HEK293T (cell line): ENCODE results near the gene TCFL5.
"Not testable (repeated sequence)": the region's sequence is repeated elsewhere in the genome, so short reads cannot be mapped to it uniquely, and the experiment has no call there.

Source experiments
- CTCF ChIA-PET: fragments of 350-600 bp; formaldehyde crosslinking; extraction: SDS; loops from one replicate; lab custom pipeline; 2021; ENCODE audit warnings: antibody characterized with exemption, inconsistent platforms; lab: Yijun Ruan, JAX
- POLR2A ChIA-PET: fragments of 350-600 bp; formaldehyde crosslinking; extraction: SDS; loops from one replicate; lab custom pipeline; 2020; ENCODE audit warnings: antibody characterized with exemption, inconsistent platforms; lab: Yijun Ruan, JAX
- DNase-seq: peaks from one replicate; pipeline ENCODE4 v3.0.0; 2012; ENCODE audit warnings: mixed read lengths; ENCODE audit errors: extremely low spot score
- ARNT ChIP-seq: fragments of 450-650 bp; IDR thresholded peaks from 2 replicates; pipeline ENCODE4 v1.6.1; 2017; ENCODE audit warnings: mild to moderate bottlenecking
- BHLHE40 ChIP-seq: fragments of 450-650 bp; IDR thresholded peaks from 2 replicates; pipeline ENCODE4 v1.6.1; 2016; ENCODE audit warnings: mild to moderate bottlenecking, moderate library complexity, borderline replicate concordance
- CTBP1 ChIP-seq: fragments of 450-650 bp; IDR thresholded peaks from 2 replicates; pipeline ENCODE4 v1.6.1; 2016; ENCODE audit warnings: borderline replicate concordance
- ELF4 ChIP-seq: fragments of 450-650 bp; IDR thresholded peaks from 2 replicates; pipeline ENCODE4 v1.6.1; 2017; ENCODE audit warnings: antibody characterized with exemption
- FOXA1 ChIP-seq: fragments of 450-650 bp; IDR thresholded peaks from 2 replicates; pipeline ENCODE4 v1.6.1; 2016; ENCODE audit warnings: mild to moderate bottlenecking
- FOXK2 ChIP-seq: fragments of 450-650 bp; IDR thresholded peaks from 2 replicates; pipeline ENCODE4 v1.6.1; 2016; ENCODE audit warnings: mild to moderate bottlenecking
- FOXM1 ChIP-seq: fragments of 450-650 bp; IDR thresholded peaks from 2 replicates; pipeline ENCODE4 v1.6.1; 2017; ENCODE audit warnings: mild to moderate bottlenecking, borderline replicate concordance
- HDGF ChIP-seq: fragments of 450-650 bp; IDR thresholded peaks from 2 replicates; pipeline ENCODE4 v1.6.1; 2017; ENCODE audit warnings: antibody characterized with exemption, borderline replicate concordance
- L3MBTL2 ChIP-seq: fragments of 450-650 bp; conservative IDR thresholded peaks from 2 replicates; pipeline ENCODE4 v1.6.1; 2016; ENCODE audit warnings: mild to moderate bottlenecking
- LEF1 ChIP-seq: fragments of 450-650 bp; IDR thresholded peaks from 2 replicates; pipeline ENCODE4 v1.6.1; 2017; ENCODE audit warnings: mild to moderate bottlenecking, borderline replicate concordance
- NFRKB ChIP-seq: fragments of 450-650 bp; IDR thresholded peaks from 2 replicates; pipeline ENCODE4 v1.6.1; 2016; ENCODE audit warnings: mild to moderate bottlenecking, moderate library complexity
- PKNOX1 ChIP-seq: fragments of 450-650 bp; IDR thresholded peaks from 2 replicates; pipeline ENCODE4 v1.6.1; 2016
- SP1 ChIP-seq: fragments of 450-650 bp; IDR thresholded peaks from 2 replicates; pipeline ENCODE4 v1.6.1; 2017
- SUZ12 ChIP-seq: fragments of 450-650 bp; IDR thresholded peaks from 2 replicates; pipeline ENCODE4 v1.6.1; 2016; ENCODE audit warnings: mild to moderate bottlenecking
- TARDBP ChIP-seq: fragments of 450-650 bp; IDR thresholded peaks from 2 replicates; pipeline ENCODE4 v1.6.1; 2016
- ZNF384 ChIP-seq: fragments of 450-650 bp; IDR thresholded peaks from 2 replicates; pipeline ENCODE4 v1.6.1; 2016

The TCFL5 gene

GRCh38 chr20:62856931-62857619, 4.5 kb downstream of the TCFL5 start:
- no peak for DNase-seq
- TF ChIP-seq NFRKB, result no peak
- no peak for TF ChIP-seq HDGF
- no peak for TF ChIP-seq LEF1
- no peak for TF ChIP-seq FOXA1
- TF ChIP-seq PKNOX1, result no peak
- TF ChIP-seq FOXK2, result no peak
- TF ChIP-seq FOXM1, result no peak
- no peak for TF ChIP-seq ARNT
- TF ChIP-seq BHLHE40, result no peak
- no peak for TF ChIP-seq CTBP1
- no peak for TF ChIP-seq L3MBTL2
- ChIA-PET POLR2A (no interaction called here), CTCF (no interaction called here)

- ChIA-PET CTCF (no interaction called here), POLR2A (no interaction called here)
- DNase-seq, result no peak
- TF ChIP-seq FOXM1 (no peak), PKNOX1 (no peak), CTBP1 (no peak), LEF1 (no peak), FOXA1 (no peak), HDGF (no peak)
These were observed 6.5 kb downstream of the TCFL5 start for GRCh38 chr20:62855120-62855519.

- no peak for TF ChIP-seq NFRKB
- no peak for TF ChIP-seq ELF4
- TF ChIP-seq BHLHE40, result no peak
- TF ChIP-seq CTBP1, result no peak
- TF ChIP-seq TARDBP, result no peak
- TF ChIP-seq SP1, result no peak
- no peak for TF ChIP-seq FOXM1
- CTCF ChIA-PET, result no interaction called here
- DNase-seq, result no peak
- POLR2A ChIA-PET, result no interaction called here
These were observed 7.5 kb downstream of the TCFL5 start for GRCh38 chr20:62854121-62854520.

- POLR2A ChIA-PET, DNase-seq, CTCF ChIA-PET: not testable (repeated sequence)
These were observed 8.3 kb downstream of the TCFL5 start for GRCh38 chr20:62853304-62853703.

GRCh38 chr20:62852841-62853240, 8.8 kb downstream of the TCFL5 start:
- no peak for TF ChIP-seq BHLHE40
- no peak for TF ChIP-seq TARDBP
- no peak for TF ChIP-seq LEF1
- no peak for TF ChIP-seq SUZ12
- TF ChIP-seq FOXM1, result no peak
- TF ChIP-seq CTBP1, result no peak
- no peak for TF ChIP-seq L3MBTL2
- no peak for TF ChIP-seq HDGF
- TF ChIP-seq SP1, result no peak
- no peak for TF ChIP-seq NFRKB
- CTCF ChIA-PET, result no interaction called here
- POLR2A ChIA-PET, result no interaction called here
- no peak for DNase-seq

GRCh38 chr20:62852196-62852595, 9.4 kb downstream of the TCFL5 start:
- TF ChIP-seq NFRKB (no peak), TARDBP (no peak), ZNF384 (no peak), L3MBTL2 (no peak), ELF4 (no peak), LEF1 (no peak), FOXK2 (no peak), FOXA1 (no peak), SUZ12 (no peak), BHLHE40 (no peak), PKNOX1 (no peak), SP1 (no peak), CTBP1 (no peak), HDGF (no peak), ARNT (no peak), FOXM1 (no peak)
- ChIA-PET CTCF (no interaction called here), POLR2A (no interaction called here)
- no peak for DNase-seq
